AG08395 (cell line): ENCODE measurements around the gene SIL1.
"Not testable (repeated sequence)": the region's sequence is repeated elsewhere in the genome, so short reads cannot be mapped to it uniquely, and the experiment has no call there.

Experiments
- DNase-seq: peaks from one replicate; pipeline ENCODE4 v3.0.0; 2012; ENCODE audit warnings: mixed read lengths, low spot score

SIL1 gene

DNA sequence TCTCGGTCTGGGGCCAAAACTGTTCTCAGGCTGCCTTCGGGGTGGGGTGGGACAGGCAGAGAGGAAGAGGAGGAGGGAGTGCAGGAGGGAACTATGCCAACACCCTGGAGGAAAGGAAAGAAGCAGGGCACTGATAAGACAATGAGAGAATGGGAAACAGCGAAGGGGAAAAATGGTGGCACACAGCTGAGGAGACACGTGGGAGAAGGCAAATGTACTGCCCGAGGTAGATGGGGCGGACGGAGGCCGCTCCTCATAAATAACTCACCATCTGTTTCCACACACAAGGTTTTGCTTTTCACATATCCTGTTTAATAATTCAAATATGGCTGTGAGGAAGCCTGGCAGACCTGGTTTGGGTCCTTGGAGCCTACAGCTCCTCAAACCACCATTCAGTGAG is 174.9 kb downstream of the SIL1 start:
- no peak for DNase-seq

- no peak for DNase-seq
Observed at GRCh38 chr5:139022528-139022927, 175.6 kb downstream of the SIL1 start.

GRCh38 chr5:139021346-139021745 is 176.8 kb downstream of the SIL1 start:
- no peak for DNase-seq

DNA sequence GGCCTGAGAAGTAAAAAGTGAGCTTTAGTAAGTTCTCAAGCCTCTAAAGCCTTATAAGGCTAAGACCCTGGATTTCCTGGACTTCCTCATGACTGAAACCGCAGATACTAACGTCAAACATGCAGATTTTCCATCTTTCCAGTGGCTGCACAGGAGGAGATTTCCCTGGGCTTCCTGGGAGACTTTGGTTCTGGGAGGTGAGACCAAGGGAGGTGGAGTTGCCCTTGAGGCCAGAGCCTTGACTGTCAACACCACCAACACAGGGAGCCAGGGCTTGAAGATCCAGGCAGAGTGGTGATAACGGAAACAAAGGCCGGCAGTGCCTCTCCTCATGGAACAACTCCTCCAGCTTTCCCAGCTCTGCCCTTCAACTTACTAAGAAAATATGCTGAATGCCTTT is 178.3 kb downstream of the SIL1 start:
- no peak for DNase-seq

DNA sequence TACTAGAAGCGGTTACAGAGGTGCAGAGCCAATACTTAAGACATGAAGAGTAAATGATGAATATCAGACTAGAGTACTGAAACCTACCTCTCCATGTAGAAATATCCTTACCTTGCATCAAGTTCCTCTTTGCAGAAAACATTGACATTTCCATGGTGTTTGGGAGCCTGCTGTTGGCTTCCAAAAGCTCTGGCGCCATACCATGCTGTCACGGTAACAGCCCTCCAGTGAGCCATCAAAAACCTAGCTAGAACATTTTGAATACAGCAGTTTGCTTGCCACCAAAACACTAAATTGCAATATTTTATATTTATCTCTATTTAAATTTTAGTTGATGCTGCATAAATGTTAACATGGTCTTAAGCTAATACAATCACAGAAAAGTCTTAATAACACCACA is 179.0 kb downstream of the SIL1 start:
- DNase-seq: no peak

DNA sequence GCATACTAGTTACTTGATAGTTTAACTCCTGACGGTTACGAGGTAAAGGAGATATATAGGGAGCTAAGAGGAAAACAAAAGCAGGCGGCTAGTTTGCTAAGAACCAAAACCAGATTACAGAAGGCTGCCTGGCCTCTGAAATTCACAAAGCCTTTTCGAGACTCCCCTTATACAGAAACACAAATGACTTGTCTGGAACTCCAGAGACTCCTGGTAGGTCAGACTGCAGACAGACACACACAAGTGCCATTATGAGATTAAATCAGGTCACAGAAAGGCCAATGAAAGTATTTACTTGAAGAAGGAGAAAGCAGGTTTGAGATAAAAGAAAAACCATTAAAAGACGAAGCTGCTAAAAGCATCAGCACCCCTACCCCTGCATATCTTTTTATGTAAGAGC is 180.5 kb downstream of the SIL1 start:
- DNase-seq: no peak

DNA sequence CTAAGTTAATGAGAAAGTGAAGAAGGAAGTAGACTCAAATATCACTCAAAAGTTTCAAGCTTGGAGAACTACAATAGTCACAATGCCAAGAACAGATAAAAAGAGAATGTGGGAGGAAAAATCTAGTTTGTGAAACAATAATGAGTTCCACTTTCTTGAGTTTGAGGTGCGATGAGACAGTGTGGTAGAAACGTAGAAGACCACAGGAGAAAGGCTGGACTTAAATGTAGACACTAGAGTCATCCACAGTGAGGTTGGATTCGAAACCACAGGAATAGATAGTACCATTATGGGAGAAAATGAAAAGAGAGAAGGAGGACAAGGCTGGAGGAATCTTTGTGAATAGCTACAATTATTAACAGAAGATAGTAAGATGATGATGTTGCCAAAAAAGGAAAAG is 182.0 kb downstream of the SIL1 start:
- DNase-seq: no peak

GRCh38 chr5:139014726-139015125 is 183.4 kb downstream of the SIL1 start:
- peak; percentile 50 for DNase-seq

- no peak for DNase-seq
Observed at GRCh38 chr5:139012176-139012575, 186.0 kb downstream of the SIL1 start.

GRCh38 chr5:139011156-139011555 is 187.0 kb downstream of the SIL1 start:
- DNase-seq: not testable (repeated sequence)

- no peak for DNase-seq
Observed at GRCh38 chr5:139004374-139005307, 193.5 kb downstream of the SIL1 start.

GRCh38 chr5:138999674-139000073 is 198.5 kb downstream of the SIL1 start:
- DNase-seq: no peak

GRCh38 chr5:138998521-138998920 is 199.6 kb downstream of the SIL1 start:
- DNase-seq: no peak

- DNase-seq: no peak
Observed at GRCh38 chr5:138996120-138996519, 202.0 kb downstream of the SIL1 start.

DNA sequence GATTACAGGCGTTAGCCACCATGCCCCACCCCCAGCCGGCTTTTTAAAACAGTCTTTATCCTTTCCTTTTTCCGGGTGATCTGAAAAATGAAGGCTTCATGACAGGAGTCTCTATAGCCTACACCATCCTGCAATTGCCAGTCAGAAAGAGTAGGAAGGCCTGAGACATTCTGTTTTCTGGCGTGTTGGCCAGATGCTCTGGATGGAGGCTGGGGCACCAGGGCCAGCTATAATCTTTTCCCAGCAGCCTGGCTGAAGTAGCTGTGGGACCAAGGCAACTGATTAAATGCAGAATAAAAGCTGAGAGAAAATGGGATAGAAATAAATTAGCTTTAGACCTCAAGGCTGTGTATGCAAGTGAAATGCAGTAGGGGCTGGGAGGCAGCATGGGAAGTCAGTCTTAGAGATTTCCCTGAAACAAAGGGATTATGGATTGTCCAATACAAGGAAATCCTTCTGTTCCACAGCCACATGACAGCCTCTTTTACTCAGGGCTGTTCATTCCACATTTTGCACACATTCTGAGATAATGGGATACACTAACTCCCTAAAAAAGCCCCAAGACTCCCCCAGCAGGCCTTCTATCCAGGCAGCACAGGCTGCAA is 207.1 kb downstream of the SIL1 start:
- no peak for DNase-seq

- DNase-seq: peak; percentile 81
Observed at GRCh38 chr5:138989720-138990119, 208.4 kb downstream of the SIL1 start.

GRCh38 chr5:138986186-138986800 is 211.9 kb downstream of the SIL1 start:
- no peak for DNase-seq

GRCh38 chr5:138985683-138986082 is 212.5 kb downstream of the SIL1 start:
- no peak for DNase-seq

- no peak for DNase-seq
Observed at GRCh38 chr5:138985256-138985655, 212.9 kb downstream of the SIL1 start.

DNA sequence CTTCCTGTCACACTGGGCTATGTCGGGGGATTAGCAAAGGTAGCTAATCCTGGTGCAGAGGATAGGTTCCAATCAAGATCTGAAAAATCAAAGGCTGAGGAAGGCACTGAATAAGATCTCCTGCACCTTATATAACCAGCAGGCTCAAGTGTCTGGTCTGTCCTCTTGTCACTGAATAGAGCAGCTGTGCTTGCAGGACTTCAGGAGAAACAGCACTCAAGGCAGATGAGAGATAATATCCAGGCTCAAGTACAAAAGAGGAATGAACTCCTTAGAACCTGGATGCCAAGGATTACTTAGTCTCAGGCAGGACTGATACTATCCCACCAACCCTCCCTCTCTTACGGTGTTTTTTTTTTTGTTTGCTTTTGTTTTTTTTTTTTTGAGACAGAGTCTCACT is 214.2 kb downstream of the SIL1 start:
- no peak for DNase-seq

- DNase-seq: peak; percentile 27
Observed at GRCh38 chr5:138981586-138981985, 216.6 kb downstream of the SIL1 start.

- peak; percentile 78 for DNase-seq
Observed at GRCh38 chr5:138981131-138981530, 217.0 kb downstream of the SIL1 start.

DNA sequence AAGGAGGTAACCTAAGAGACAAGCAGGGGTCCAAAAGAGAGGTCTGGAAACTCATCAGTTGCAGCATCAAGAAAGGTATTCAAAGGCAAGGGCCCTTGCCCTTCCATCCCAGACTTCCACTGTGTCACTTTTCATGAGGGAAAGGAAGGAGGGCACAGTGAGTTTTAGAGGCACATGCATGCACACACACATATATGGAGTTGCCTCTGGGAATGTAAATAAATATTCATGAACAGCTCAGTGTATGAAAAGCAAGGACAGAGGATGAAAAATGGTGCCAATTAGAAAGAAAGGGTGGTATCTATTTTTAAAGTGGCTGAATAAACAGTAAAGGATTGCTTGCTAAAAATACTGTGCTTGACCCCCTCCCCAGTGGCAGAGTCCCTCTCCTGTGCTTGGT is 217.7 kb downstream of the SIL1 start:
- DNase-seq: no peak
